ENCODE data around the gene CLPTM1. TPM values are rescaled to one million over a fixed set of nuclear protein-coding genes. Genes with fewer than 3 reads are reported as not detected.

The CLPTM1 gene
- total RNA-seq, 1 experiment from 2014 or later: 44.9 TPM

DNA sequence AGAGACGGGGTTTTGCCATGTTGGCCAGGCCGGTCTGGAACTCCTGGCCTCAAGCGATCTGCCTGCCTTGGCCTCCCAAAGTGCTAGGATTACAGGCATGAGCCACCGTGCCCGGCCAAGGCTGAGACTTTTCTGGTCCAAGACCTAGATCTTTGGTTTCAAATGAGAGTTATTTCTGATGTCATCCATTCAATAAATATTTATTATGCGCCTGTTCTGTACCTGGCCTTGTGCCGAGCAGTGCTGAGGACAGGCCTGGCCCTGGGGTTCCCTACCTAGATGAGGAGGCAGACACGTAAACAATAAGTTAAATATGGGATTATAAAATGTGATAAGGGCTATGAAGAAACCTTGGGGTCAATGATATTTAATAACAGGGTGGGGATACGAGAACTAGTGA lies 50.6 kb downstream of the CLPTM1 start:
- TF ChIP-seq EZH2phosphoT487 (IDR thresholded peaks at IDR 0.05; ENCODE audit: borderline replicate concordance, low read length) (no peak), EZH2 (IDR thresholded peaks at IDR 0.05; ENCODE audit: low read length, unreplicated experiment) (no peak)
- TF ChIP-seq, protein P1, sequence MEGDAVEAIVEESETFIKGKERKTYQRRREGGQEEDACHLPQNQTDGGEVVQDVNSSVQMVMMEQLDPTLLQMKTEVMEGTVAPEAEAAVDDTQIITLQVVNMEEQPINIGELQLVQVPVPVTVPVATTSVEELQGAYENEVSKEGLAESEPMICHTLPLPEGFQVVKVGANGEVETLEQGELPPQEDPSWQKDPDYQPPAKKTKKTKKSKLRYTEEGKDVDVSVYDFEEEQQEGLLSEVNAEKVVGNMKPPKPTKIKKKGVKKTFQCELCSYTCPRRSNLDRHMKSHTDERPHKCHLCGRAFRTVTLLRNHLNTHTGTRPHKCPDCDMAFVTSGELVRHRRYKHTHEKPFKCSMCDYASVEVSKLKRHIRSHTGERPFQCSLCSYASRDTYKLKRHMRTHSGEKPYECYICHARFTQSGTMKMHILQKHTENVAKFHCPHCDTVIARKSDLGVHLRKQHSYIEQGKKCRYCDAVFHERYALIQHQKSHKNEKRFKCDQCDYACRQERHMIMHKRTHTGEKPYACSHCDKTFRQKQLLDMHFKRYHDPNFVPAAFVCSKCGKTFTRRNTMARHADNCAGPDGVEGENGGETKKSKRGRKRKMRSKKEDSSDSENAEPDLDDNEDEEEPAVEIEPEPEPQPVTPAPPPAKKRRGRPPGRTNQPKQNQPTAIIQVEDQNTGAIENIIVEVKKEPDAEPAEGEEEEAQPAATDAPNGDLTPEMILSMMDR (conservative IDR thresholded peaks at IDR 0.05; ENCODE audit: low read depth, low read length): no peak
- Histone ChIP-seq H2AFZ (ENCODE audit: low read length) (no peak overlapping the region), H3K9me2 (replicated peaks; ENCODE audit: low read length) (no peaks in the 10 kb centered on the region), H3K4me1 (ENCODE audit: insufficient read depth, low read length) (no peaks in the 10 kb centered on the region; the same call in 1 of the 2 replicates), H3K4me3 (ENCODE audit: low read length) (no peak overlapping the region), H3F3A (ENCODE audit: low read length, unreplicated experiment) (no peaks in the 10 kb centered on the region), H3K79me2 (ENCODE audit: low read length) (no peaks in the 10 kb centered on the region), H3K27ac (ENCODE audit: low read length) (no peak overlapping the region), H3K9ac (ENCODE audit: low read length) (no peak overlapping the region), H3K4me2 (ENCODE audit: low read length) (no peak overlapping the region), H3K27me3 (ENCODE audit: low read length) (no peaks in the 10 kb centered on the region), H4K20me1 (ENCODE audit: low read length) (no peaks in the 10 kb centered on the region), H3K36me3 (ENCODE audit: low read depth, low read length) (no peaks in the 10 kb centered on the region), H3K9me3 (ENCODE audit: low read length) (no peaks in the 10 kb centered on the region)
- BruUV-seq (replicated peaks): no TSS peak
- ChIA-PET CTCF (no interaction called here), POLR2A (ENCODE audit: unreplicated experiment) (no interaction called here)
- DNase-seq: no peak
- no peak for ATAC-seq
- intact Hi-C loops (cut with micrococcal nuclease): no loop called here

DNA sequence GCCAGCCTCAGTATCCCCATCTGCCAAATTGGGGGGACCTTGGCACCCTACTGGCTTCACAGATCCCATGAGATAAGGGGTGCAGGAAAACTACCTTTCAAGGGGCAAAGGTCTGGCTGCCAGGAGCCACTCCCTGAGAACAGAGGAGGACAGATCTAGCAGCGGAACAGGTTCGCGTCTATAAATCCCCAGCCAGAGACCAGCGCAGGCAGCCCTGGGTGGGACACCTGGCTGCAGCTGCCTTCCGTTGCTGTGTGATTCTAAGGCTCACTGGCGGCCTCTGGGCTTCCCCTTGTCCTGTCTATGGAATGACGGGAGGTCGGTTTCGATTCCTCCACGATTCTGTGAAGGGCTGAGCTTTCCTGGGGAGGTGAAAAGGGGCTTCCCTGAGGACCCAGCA lies 53.4 kb downstream of the CLPTM1 start:
- H3K9me3 ChIP-seq (ENCODE audit: low read length): no peaks in the 10 kb centered on the region
- no TSS peak for BruUV-seq (replicated peaks)
- TF ChIP-seq EZH2phosphoT487 (IDR thresholded peaks at IDR 0.05; ENCODE audit: borderline replicate concordance, low read length) (no peak), EZH2 (IDR thresholded peaks at IDR 0.05; ENCODE audit: low read length, unreplicated experiment) (no peak)
- TF ChIP-seq, protein P1 (conservative IDR thresholded peaks at IDR 0.05; ENCODE audit: low read depth, low read length): no peak
- intact Hi-C loops (cut with micrococcal nuclease): no loop called here
- H3K79me2 ChIP-seq (ENCODE audit: low read length): no peaks in the 10 kb centered on the region
- ChIA-PET POLR2A (ENCODE audit: unreplicated experiment) (no interaction called here), CTCF (no interaction called here)
- H3F3A ChIP-seq (ENCODE audit: low read length, unreplicated experiment): no peaks in the 10 kb centered on the region
- H3K36me3 ChIP-seq (ENCODE audit: low read depth, low read length): no peaks in the 10 kb centered on the region
- no peaks in the 10 kb centered on the region for H4K20me1 ChIP-seq (ENCODE audit: low read length)
- ATAC-seq (no peak), DNase-seq (no peak)
- no peak overlapping the region for H3K4me2 ChIP-seq (ENCODE audit: low read length)
- H3K4me1 ChIP-seq (ENCODE audit: insufficient read depth, low read length): no peaks in the 10 kb centered on the region
- no peaks in the 10 kb centered on the region for H3K9me2 ChIP-seq (replicated peaks; ENCODE audit: low read length)
- H3K9ac ChIP-seq (ENCODE audit: low read length): no peak overlapping the region
- no peak overlapping the region for H3K27ac ChIP-seq (ENCODE audit: low read length)
- no peak overlapping the region for H2AFZ ChIP-seq (ENCODE audit: low read length)
- no peaks in the 10 kb centered on the region for H3K27me3 ChIP-seq (ENCODE audit: low read length)
- no peak overlapping the region for H3K4me3 ChIP-seq (ENCODE audit: low read length)

DNA sequence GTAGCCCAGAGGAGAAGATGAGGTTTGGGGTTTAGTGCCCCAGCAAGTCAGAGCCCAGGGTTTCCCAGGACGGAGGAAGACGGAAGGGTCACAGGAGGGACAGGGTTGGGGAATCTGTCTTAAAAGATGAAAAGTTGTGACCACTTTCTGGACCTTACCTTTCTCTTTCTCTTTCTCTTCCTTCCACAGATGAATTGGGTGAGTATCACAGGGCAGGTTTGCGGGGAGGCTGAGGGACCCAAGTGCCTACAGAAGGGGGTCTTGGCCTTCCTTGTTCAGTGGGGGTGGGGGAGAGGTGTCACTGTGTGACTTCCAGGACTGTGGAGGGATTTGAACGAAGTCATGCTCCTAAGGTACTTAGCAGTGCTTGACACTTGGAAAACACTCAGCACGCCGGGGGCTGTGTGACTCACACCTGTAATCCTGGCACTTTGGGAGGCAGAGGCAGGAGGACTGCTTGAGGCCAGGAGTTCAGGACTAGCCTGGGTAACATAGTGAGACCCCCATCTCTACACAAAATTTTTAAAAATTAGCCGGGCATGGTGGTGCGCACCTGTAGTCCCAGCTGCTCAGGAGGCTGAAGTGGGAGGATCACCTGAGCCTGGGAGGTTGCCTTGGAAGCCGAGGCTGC lies 54.6 kb downstream of the CLPTM1 start:
- Histone ChIP-seq H3K4me2 (ENCODE audit: low read length) (no peak overlapping the region), H3F3A (ENCODE audit: low read length, unreplicated experiment) (no peaks in the 10 kb centered on the region), H2AFZ (ENCODE audit: low read length) (no peak overlapping the region), H3K9ac (ENCODE audit: low read length) (no peak overlapping the region), H3K27me3 (ENCODE audit: low read length) (no peaks in the 10 kb centered on the region), H3K36me3 (ENCODE audit: low read depth, low read length) (no peaks in the 10 kb centered on the region), H3K27ac (ENCODE audit: low read length) (no peak overlapping the region), H3K9me3 (ENCODE audit: low read length) (no peaks in the 10 kb centered on the region), H4K20me1 (ENCODE audit: low read length) (no peaks in the 10 kb centered on the region), H3K4me3 (ENCODE audit: low read length) (no peak overlapping the region), H3K4me1 (ENCODE audit: insufficient read depth, low read length) (no peaks in the 10 kb centered on the region), H3K9me2 (replicated peaks; ENCODE audit: low read length) (no peaks in the 10 kb centered on the region), H3K79me2 (ENCODE audit: low read length) (no peaks in the 10 kb centered on the region)
- TF ChIP-seq EZH2phosphoT487 (IDR thresholded peaks at IDR 0.05; ENCODE audit: borderline replicate concordance, low read length): no peak
- TF ChIP-seq, protein P1 (conservative IDR thresholded peaks at IDR 0.05; ENCODE audit: low read depth, low read length): no peak
- POLR2A ChIA-PET (ENCODE audit: unreplicated experiment): no interaction called here
- intact Hi-C loops (cut with micrococcal nuclease): loop anchor here (10.0 kb wide), 1 partner anchor 245 kb away; the partner anchor contains the start of gene MARK4
- ATAC-seq (peak; percentile 24; the same call in 1 of the 2 replicates), DNase-seq (no peak)
- BruUV-seq (replicated peaks): no TSS peak
- CTCF ChIA-PET: no interaction called here

All from PC-3 (cell line).